Measurements from ENCODE around the gene RTN4R.

- TF ChIP-seq CTCF (conservative IDR thresholded peaks at IDR 0.05; ENCODE audit: low read depth, low read length) (no peak), EZH2 (IDR thresholded peaks at IDR 0.05; ENCODE audit: low read length, unreplicated experiment) (no peak)
Measured at GRCh38 chr22:20242393-20243175, 25.5 kb downstream of the RTN4R start.

Data from PC-3 (cell line).